HEK293T (cell line): Measurements from ENCODE around the gene PCSK2.

Experiments
- ARNT ChIP-seq: fragments of 450-650 bp; IDR thresholded peaks from 2 replicates; pipeline ENCODE4 v1.6.1; 2017; ENCODE audit warnings: mild to moderate bottlenecking
- BHLHE40 ChIP-seq: fragments of 450-650 bp; IDR thresholded peaks from 2 replicates; pipeline ENCODE4 v1.6.1; 2016; ENCODE audit warnings: mild to moderate bottlenecking, moderate library complexity, borderline replicate concordance
- CTBP1 ChIP-seq: fragments of 450-650 bp; IDR thresholded peaks from 2 replicates; pipeline ENCODE4 v1.6.1; 2016; ENCODE audit warnings: borderline replicate concordance
- ELF4 ChIP-seq: fragments of 450-650 bp; IDR thresholded peaks from 2 replicates; pipeline ENCODE4 v1.6.1; 2017; ENCODE audit warnings: antibody characterized with exemption
- FOXA1 ChIP-seq: fragments of 450-650 bp; IDR thresholded peaks from 2 replicates; pipeline ENCODE4 v1.6.1; 2016; ENCODE audit warnings: mild to moderate bottlenecking
- FOXK2 ChIP-seq: fragments of 450-650 bp; IDR thresholded peaks from 2 replicates; pipeline ENCODE4 v1.6.1; 2016; ENCODE audit warnings: mild to moderate bottlenecking
- FOXM1 ChIP-seq: fragments of 450-650 bp; IDR thresholded peaks from 2 replicates; pipeline ENCODE4 v1.6.1; 2017; ENCODE audit warnings: mild to moderate bottlenecking, borderline replicate concordance
- NFRKB ChIP-seq: fragments of 450-650 bp; IDR thresholded peaks from 2 replicates; pipeline ENCODE4 v1.6.1; 2016; ENCODE audit warnings: mild to moderate bottlenecking, moderate library complexity
- SP1 ChIP-seq: fragments of 450-650 bp; IDR thresholded peaks from 2 replicates; pipeline ENCODE4 v1.6.1; 2017
- SUZ12 ChIP-seq: fragments of 450-650 bp; IDR thresholded peaks from 2 replicates; pipeline ENCODE4 v1.6.1; 2016; ENCODE audit warnings: mild to moderate bottlenecking
- TARDBP ChIP-seq: fragments of 450-650 bp; IDR thresholded peaks from 2 replicates; pipeline ENCODE4 v1.6.1; 2016
- ZNF384 ChIP-seq: fragments of 450-650 bp; IDR thresholded peaks from 2 replicates; pipeline ENCODE4 v1.6.1; 2016
- TF ChIP-seq, protein P1 (sequence below): fragments of 450-650 bp; IDR thresholded peaks from 2 replicates; pipeline ENCODE4 v1.6.1; 2016

GRCh38 chr20:17316316-17317038, 89.6 kb downstream of the PCSK2 start:
- TF ChIP-seq FOXA1 (no peak), SUZ12 (no peak), FOXM1 (no peak), ARNT (no peak), CTBP1 (no peak), ZNF384 (no peak), TARDBP (no peak), FOXK2 (no peak), BHLHE40 (no peak), NFRKB (no peak), ELF4 (no peak), SP1 (no peak)
- TF ChIP-seq, protein P1, sequence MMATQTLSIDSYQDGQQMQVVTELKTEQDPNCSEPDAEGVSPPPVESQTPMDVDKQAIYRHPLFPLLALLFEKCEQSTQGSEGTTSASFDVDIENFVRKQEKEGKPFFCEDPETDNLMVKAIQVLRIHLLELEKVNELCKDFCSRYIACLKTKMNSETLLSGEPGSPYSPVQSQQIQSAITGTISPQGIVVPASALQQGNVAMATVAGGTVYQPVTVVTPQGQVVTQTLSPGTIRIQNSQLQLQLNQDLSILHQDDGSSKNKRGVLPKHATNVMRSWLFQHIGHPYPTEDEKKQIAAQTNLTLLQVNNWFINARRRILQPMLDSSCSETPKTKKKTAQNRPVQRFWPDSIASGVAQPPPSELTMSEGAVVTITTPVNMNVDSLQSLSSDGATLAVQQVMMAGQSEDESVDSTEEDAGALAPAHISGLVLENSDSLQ: no peak
